ENCODE data around the gene ZNF138.

DNA sequence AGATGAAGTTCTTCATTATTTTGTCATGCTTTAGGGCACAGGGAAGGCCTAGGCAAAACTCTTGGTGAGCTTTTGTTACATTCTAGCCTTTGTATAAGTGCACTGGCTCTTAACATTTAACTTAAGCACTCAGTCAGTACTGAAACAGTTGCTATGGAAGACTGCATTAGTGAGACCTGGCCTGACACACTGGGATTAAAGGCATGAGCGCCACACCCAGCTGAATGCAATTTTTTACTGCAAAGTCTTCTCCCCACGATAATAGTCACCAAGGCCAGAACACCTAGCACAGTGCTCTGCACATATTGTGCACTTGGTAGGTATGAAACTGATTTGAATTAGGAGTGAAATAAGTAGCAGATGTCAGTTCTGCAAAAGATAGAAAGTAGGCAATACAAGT, 41.2 kb upstream of the ZNF138 start:
- TF ChIP-seq, protein P1, sequence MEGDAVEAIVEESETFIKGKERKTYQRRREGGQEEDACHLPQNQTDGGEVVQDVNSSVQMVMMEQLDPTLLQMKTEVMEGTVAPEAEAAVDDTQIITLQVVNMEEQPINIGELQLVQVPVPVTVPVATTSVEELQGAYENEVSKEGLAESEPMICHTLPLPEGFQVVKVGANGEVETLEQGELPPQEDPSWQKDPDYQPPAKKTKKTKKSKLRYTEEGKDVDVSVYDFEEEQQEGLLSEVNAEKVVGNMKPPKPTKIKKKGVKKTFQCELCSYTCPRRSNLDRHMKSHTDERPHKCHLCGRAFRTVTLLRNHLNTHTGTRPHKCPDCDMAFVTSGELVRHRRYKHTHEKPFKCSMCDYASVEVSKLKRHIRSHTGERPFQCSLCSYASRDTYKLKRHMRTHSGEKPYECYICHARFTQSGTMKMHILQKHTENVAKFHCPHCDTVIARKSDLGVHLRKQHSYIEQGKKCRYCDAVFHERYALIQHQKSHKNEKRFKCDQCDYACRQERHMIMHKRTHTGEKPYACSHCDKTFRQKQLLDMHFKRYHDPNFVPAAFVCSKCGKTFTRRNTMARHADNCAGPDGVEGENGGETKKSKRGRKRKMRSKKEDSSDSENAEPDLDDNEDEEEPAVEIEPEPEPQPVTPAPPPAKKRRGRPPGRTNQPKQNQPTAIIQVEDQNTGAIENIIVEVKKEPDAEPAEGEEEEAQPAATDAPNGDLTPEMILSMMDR (conservative IDR thresholded peaks at IDR 0.05; ENCODE audit: low read depth, low read length) = no peak
- TF ChIP-seq EZH2 (IDR thresholded peaks at IDR 0.05; ENCODE audit: borderline replicate concordance, low read depth, low read length, poor library complexity, severe bottlenecking) = no peak
